Left ventricle myocardium inferior (tissue), 1 donor: ENCODE measurements around the gene STIM1. TPM values are rescaled to one million over a fixed set of nuclear protein-coding genes. Genes with fewer than 3 reads are reported as not detected.
"Not testable (repeated sequence)": the region's sequence is repeated elsewhere in the genome, so short reads cannot be mapped to it uniquely, and the experiment has no call there.

Experiments used
- DNase-seq: peaks from one replicate; pipeline ENCODE4 v3.0.0-alpha.2; 2020
- H3K27ac ChIP-seq: fragments of 200-600 bp; replicated peaks from 2 replicates; pipeline ENCODE4 v1.8.0; 2021
- H3K27me3 ChIP-seq: fragments of 200-600 bp; 2 replicates; pipeline ENCODE4 v1.8.0; 2021; ENCODE audit warnings: low read depth
- H3K36me3 ChIP-seq: fragments of 200-600 bp; 2 replicates; pipeline ENCODE4 v1.8.0; 2021
- H3K4me1 ChIP-seq: fragments of 200-600 bp; 2 replicates; pipeline ENCODE4 v1.8.0; 2021
- H3K4me3 ChIP-seq: fragments of 200-600 bp; 2 replicates; pipeline ENCODE4 v1.8.0; 2021; ENCODE audit warnings: mild to moderate bottlenecking, moderate library complexity
- H3K9me3 ChIP-seq: fragments of 200-600 bp; replicated peaks from 2 replicates; pipeline ENCODE4 v1.8.0; 2021
- intact Hi-C: fragments of 100-400 bp; cut with micrococcal nuclease; formaldehyde crosslinking; loops from one replicate; pipeline ENCODE4 v1.11.0; 2022
- total RNA-seq: library from RNA; stranded (reverse); fragmentation: NEBNext Ultra II Directional; extraction: Animal tissue kit (Norgen Biotek cat#: 25700); gene quantifications from one replicate; pipeline ENCODE4 v1.2.1, GENCODE V29; 2021
- TF ChIP-seq, protein P1 (sequence below): fragments of 200-600 bp; IDR thresholded peaks from 2 replicates; pipeline ENCODE4 v1.8.0; 2021; ENCODE audit warnings: antibody characterized with exemption, mild to moderate bottlenecking, borderline replicate concordance
- donor health status: DM: no; HTN: yes; CAD: no; lungs with severe emphysema.

Gene STIM1
- total RNA-seq, 1 donor from 2014 or later, result 32.0 TPM

- Histone ChIP-seq H3K4me3 (no peak overlapping the region), H3K4me1 (no peaks in the 10 kb centered on the region), H3K27me3 (no peaks in the 10 kb centered on the region), H3K36me3 (no peaks in the 10 kb centered on the region), H3K27ac (no peak overlapping the region), H3K9me3 (no peaks in the 10 kb centered on the region)
- DNase-seq, result no peak
- intact Hi-C loops, result no loop called here
- TF ChIP-seq, protein P1, sequence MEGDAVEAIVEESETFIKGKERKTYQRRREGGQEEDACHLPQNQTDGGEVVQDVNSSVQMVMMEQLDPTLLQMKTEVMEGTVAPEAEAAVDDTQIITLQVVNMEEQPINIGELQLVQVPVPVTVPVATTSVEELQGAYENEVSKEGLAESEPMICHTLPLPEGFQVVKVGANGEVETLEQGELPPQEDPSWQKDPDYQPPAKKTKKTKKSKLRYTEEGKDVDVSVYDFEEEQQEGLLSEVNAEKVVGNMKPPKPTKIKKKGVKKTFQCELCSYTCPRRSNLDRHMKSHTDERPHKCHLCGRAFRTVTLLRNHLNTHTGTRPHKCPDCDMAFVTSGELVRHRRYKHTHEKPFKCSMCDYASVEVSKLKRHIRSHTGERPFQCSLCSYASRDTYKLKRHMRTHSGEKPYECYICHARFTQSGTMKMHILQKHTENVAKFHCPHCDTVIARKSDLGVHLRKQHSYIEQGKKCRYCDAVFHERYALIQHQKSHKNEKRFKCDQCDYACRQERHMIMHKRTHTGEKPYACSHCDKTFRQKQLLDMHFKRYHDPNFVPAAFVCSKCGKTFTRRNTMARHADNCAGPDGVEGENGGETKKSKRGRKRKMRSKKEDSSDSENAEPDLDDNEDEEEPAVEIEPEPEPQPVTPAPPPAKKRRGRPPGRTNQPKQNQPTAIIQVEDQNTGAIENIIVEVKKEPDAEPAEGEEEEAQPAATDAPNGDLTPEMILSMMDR, result no peak
These were observed 151.6 kb downstream of the STIM1 start for GRCh38 chr11:4006946-4007680.

DNA sequence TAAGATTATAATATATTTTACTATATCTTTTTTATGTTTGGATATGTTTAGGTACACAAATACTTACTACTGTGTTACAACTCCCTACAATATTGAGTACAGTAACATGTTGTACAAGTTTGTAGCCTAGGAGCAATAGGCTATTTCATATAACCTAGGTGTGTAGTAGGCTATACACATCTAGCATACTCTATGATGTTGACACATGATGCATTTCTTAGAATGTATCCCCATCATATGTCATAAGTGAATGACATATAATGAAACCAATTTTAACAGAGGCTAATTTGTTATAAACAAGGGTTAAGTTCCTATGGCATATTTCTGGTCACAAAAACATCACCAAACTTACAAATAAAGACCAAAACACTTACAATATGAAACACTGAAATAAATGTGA lies 152.7 kb downstream of the STIM1 start:
- no peak overlapping the region for H3K27ac ChIP-seq
- H3K4me1 ChIP-seq, result no peaks in the 10 kb centered on the region
- no peak overlapping the region for H3K4me3 ChIP-seq
- intact Hi-C loops, result no loop called here
- no peaks in the 10 kb centered on the region for H3K9me3 ChIP-seq
- H3K27me3 ChIP-seq, result no peaks in the 10 kb centered on the region
- no peak for DNase-seq
- TF ChIP-seq, protein P1, result no peak
- H3K36me3 ChIP-seq, result no peaks in the 10 kb centered on the region

- H3K4me1 ChIP-seq, H3K9me3 ChIP-seq, H3K4me3 ChIP-seq, DNase-seq, H3K27me3 ChIP-seq, H3K36me3 ChIP-seq, intact Hi-C loops, H3K27ac ChIP-seq: not testable (repeated sequence)
These were observed 161.1 kb downstream of the STIM1 start for GRCh38 chr11:4016602-4017001.

DNA sequence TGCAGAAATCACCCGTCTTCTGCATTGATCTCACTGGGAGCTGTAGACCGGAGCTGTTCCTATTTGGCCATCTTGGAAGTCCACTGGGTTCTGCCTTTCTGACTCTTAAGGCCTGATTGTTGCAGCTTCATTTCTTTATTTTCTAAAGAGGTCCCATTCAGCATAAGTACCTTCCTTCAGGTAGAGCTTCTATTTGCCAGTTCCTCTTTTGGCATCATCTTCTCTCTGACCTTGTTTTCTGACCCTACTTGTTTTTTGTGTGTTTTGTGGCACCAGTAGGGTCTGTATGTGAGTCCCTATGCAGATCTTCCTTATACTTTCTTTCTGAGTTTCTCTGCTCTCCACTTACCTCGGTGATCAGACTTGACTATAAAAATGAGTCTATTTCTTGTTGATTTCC lies 161.7 kb downstream of the STIM1 start:
- no peaks in the 10 kb centered on the region for H3K4me1 ChIP-seq
- intact Hi-C loops, result no loop called here
- no peaks in the 10 kb centered on the region for H3K9me3 ChIP-seq
- no peak overlapping the region for H3K4me3 ChIP-seq
- no peaks in the 10 kb centered on the region for H3K36me3 ChIP-seq
- no peak overlapping the region for H3K27ac ChIP-seq
- DNase-seq, result no peak
- no peaks in the 10 kb centered on the region for H3K27me3 ChIP-seq
- TF ChIP-seq, protein P1, result no peak

DNA sequence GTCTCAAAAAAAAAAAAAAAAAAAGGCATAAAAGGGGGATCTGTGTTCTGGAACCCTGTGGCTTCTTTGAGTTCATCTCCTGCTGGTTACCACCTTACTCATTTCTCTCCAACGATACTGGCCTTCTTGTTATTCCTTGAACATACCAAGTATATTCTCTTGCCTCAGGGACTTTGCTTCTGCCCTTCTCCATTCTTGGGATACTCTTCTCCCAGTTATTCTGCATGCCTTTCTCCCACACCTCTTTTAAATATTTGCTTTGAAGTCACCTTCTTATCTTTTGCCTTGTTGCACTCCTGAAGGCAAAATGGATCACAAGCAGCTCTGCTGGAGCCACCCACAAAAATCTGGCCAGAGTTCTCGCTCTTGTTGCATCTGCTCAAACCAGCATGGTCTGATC lies 163.2 kb downstream of the STIM1 start:
- TF ChIP-seq, protein P1, result no peak
- H3K4me1 ChIP-seq, result no peaks in the 10 kb centered on the region
- H3K27ac ChIP-seq, result no peak overlapping the region
- H3K36me3 ChIP-seq, result no peaks in the 10 kb centered on the region
- no peaks in the 10 kb centered on the region for H3K9me3 ChIP-seq
- intact Hi-C loops, result no loop called here
- no peak for DNase-seq
- H3K27me3 ChIP-seq, result no peaks in the 10 kb centered on the region
- no peak overlapping the region for H3K4me3 ChIP-seq

- intact Hi-C loops, result no loop called here
- TF ChIP-seq, protein P1, result no peak
- DNase-seq, result no peak
- peaks cover 8% of the 10 kb centered on the region for H3K4me1 ChIP-seq
- no peaks in the 10 kb centered on the region for H3K36me3 ChIP-seq
- H3K27ac ChIP-seq, result no peak overlapping the region
- no peaks in the 10 kb centered on the region for H3K9me3 ChIP-seq
- H3K27me3 ChIP-seq, result no peaks in the 10 kb centered on the region
- H3K4me3 ChIP-seq, result no peak overlapping the region
These were observed 164.4 kb downstream of the STIM1 start for GRCh38 chr11:4019891-4020290.
